GM12878 (cell line): ENCODE results near the gene MAN1B1. TPM values are rescaled to one million over a fixed set of nuclear protein-coding genes. Genes with fewer than 3 reads are reported as not detected.

Experiments
- ATAC-seq: fragments of 200-7000 bp; cut with Tn5 transposase; 3 replicates; pipeline ENCODE4 v1.9.1; 2020; ENCODE audit warnings: mild to moderate bottlenecking, moderate library complexity
- BruUV-seq: library from RNA; stranded (reverse); fragments of 400-500 nt; replicated peaks from 2 replicates; lab custom pipeline; 2021; lab: Mats Ljungman, UMichigan
- CTCF ChIA-PET: fragments of 300-600 bp; sonication (Branson Sonifier 250); formaldehyde crosslinking; extraction: SDS; loops from one replicate; lab custom pipeline; 2021; ENCODE audit warnings: inconsistent platforms; lab: Yijun Ruan, JAX
- POLR2A ChIA-PET: fragments of 350-600 bp; formaldehyde crosslinking; extraction: SDS; loops from one replicate; lab custom pipeline; 2021; ENCODE audit warnings: inconsistent platforms; lab: Charles Lee
- RAD21 ChIA-PET: fragments of 300-600 bp; sonication (Branson Sonifier 250); formaldehyde crosslinking; loops from one replicate; lab custom pipeline; 2023; ENCODE audit warnings: antibody characterized with exemption; ENCODE audit not compliant: unreplicated experiment; lab: Charles Lee
- SMC1A ChIA-PET: fragments of 300-600 bp; sonication (Branson Sonifier 250); formaldehyde crosslinking; loops from one replicate; lab custom pipeline; 2023; ENCODE audit not compliant: unreplicated experiment, uncharacterized antibody; lab: Charles Lee
- DNase-seq: peaks from one replicate; pipeline ENCODE4 v3.0.0-alpha.2; 2011; ENCODE audit warnings: low read depth, low spot score
- FAIRE-seq: peaks from 3 replicates; lab custom pipeline; 2011; peaks lifted over from hg19 to GRCh38; lab: Jason Lieb, UNC
- H2AFZ ChIP-seq: 2 replicates; pipeline ENCODE4 v1.6.0; 2011; ENCODE audit warnings: low read depth, low read length, control low read depth; ENCODE audit not compliant: control insufficient read depth
- H3K27ac ChIP-seq: 2 replicates; pipeline ENCODE4 v1.5.1; 2011; ENCODE audit warnings: control low read depth; ENCODE audit not compliant: control insufficient read depth, insufficient read depth
- H3K27me3 ChIP-seq, 2 experiments: replicated peaks in 1 of 2; 2 replicates each; pipeline versions ENCODE4 v1.6.0 to v1.6.1; 2011; ENCODE audit warnings: low read length in 1 of 2; ENCODE audit not compliant: control insufficient read depth in 2 of 2, insufficient read depth in 2 of 2
- H3K36me3 ChIP-seq, 2 experiments: 2 replicates each; pipeline ENCODE4 v1.5.1; 2011; ENCODE audit warnings: low read length in 1 of 2; ENCODE audit not compliant: control insufficient read depth in 2 of 2, insufficient read depth in 2 of 2
- H3K4me1 ChIP-seq: 2 replicates; pipeline ENCODE4 v1.6.1; 2011; ENCODE audit warnings: mild to moderate bottlenecking, low read length, moderate library complexity, mixed read lengths; ENCODE audit not compliant: control insufficient read depth, insufficient read depth
- H3K4me2 ChIP-seq: 2 replicates; pipeline ENCODE4 v1.6.0; 2011; ENCODE audit warnings: control low read depth; ENCODE audit not compliant: control insufficient read depth, insufficient read depth
- H3K4me3 ChIP-seq: fragments of 200-600 bp; sonication (generic); 2 replicates; pipeline ENCODE4 v1.5.1; 2016
- H3K79me2 ChIP-seq: 2 replicates; pipeline ENCODE4 v1.6.0; 2011; ENCODE audit warnings: low read length; ENCODE audit not compliant: control insufficient read depth, insufficient read depth
- H3K9ac ChIP-seq: 2 replicates; pipeline ENCODE4 v1.8.0; 2011; ENCODE audit warnings: low read length, control low read depth, mixed read lengths; ENCODE audit not compliant: control insufficient read depth, insufficient read depth
- H3K9me3 ChIP-seq: replicated peaks from 3 replicates; pipeline ENCODE4 v1.5.1; 2011; ENCODE audit warnings: mild to moderate bottlenecking, low read length; ENCODE audit not compliant: control insufficient read depth, insufficient read depth
- H4K20me1 ChIP-seq: 2 replicates; pipeline ENCODE4 v1.6.0; 2011; ENCODE audit not compliant: control insufficient read depth, insufficient read depth
- BACH1 ChIP-seq: fragments of 450-650 bp; IDR thresholded peaks from 2 replicates; pipeline ENCODE4 v1.6.1; 2017; ENCODE audit warnings: mild to moderate bottlenecking, borderline replicate concordance
- BMI1 ChIP-seq: fragments of 450-650 bp; IDR thresholded peaks from 2 replicates; pipeline ENCODE4 v1.6.1; 2016; ENCODE audit warnings: mild to moderate bottlenecking, moderate library complexity, borderline replicate concordance
- CHD2 ChIP-seq: IDR thresholded peaks from 2 replicates; pipeline ENCODE4 v1.6.1; 2011; ENCODE audit warnings: low read depth, low read length, improper control_type of control experiment, borderline replicate concordance
- EP300 ChIP-seq, 2 experiments: fragments of 150-350 bp in 1 of 2; IDR thresholded peaks; 2 replicates each; pipeline ENCODE4 v1.6.1; 2011 to 2012; ENCODE audit warnings: low read depth in 2 of 2, low read length in 2 of 2, borderline replicate concordance in 1 of 2, improper control_type of control experiment in 1 of 2, inconsistent platforms in 1 of 2; ENCODE audit not compliant: control insufficient read depth in 1 of 2
- ETV6 ChIP-seq, 2 experiments: fragments of 450-650 bp in 1 of 2; IDR thresholded peaks in 1 of 2; conservative IDR thresholded peaks in 1 of 2; 2 replicates each; pipeline ENCODE4 v1.6.1; 2014; ENCODE audit warnings: antibody characterized with exemption in 1 of 2, borderline replicate concordance in 1 of 2, low read depth in 1 of 2, mild to moderate bottlenecking in 1 of 2, moderate library complexity in 1 of 2
- FOXK2 ChIP-seq: fragments of 450-650 bp; IDR thresholded peaks from 2 replicates; pipeline ENCODE4 v1.6.1; 2017; ENCODE audit warnings: mild to moderate bottlenecking, moderate library complexity
- FOXM1 ChIP-seq: IDR thresholded peaks from 2 replicates; pipeline ENCODE4 v1.6.1; 2012; ENCODE audit warnings: low read depth, mild to moderate bottlenecking, inconsistent platforms, low read length, moderate library complexity
- GATAD2B ChIP-seq: fragments of 450-650 bp; conservative IDR thresholded peaks from 2 replicates; pipeline ENCODE4 v1.6.1; 2017; ENCODE audit warnings: low read depth, mild to moderate bottlenecking, moderate library complexity
- IKZF2 ChIP-seq, 2 experiments: fragments of 450-650 bp; IDR thresholded peaks; 2 replicates each; pipeline ENCODE4 v1.6.1; 2017; ENCODE audit warnings: mild to moderate bottlenecking in 2 of 2, moderate library complexity in 2 of 2
- JUND ChIP-seq: IDR thresholded peaks from 2 replicates; pipeline ENCODE4 v1.6.1; 2012; ENCODE audit warnings: low read depth, mild to moderate bottlenecking, low read length, improper control_type of control experiment, moderate library complexity
- MYB ChIP-seq: fragments of 150-350 bp; IDR thresholded peaks from 2 replicates; pipeline ENCODE4 v1.6.1; 2014; ENCODE audit warnings: mild to moderate bottlenecking, low read depth, low read length, borderline replicate concordance
- PAX5 ChIP-seq: IDR thresholded peaks from 2 replicates; pipeline ENCODE4 v1.6.1; 2011; ENCODE audit warnings: low read depth, low read length, borderline replicate concordance
- PAX8 ChIP-seq: fragments of 450-650 bp; IDR thresholded peaks from 2 replicates; pipeline ENCODE4 v1.6.1; 2017; ENCODE audit warnings: mild to moderate bottlenecking, moderate library complexity
- POLR2A ChIP-seq: IDR thresholded peaks from 2 replicates; pipeline ENCODE4 v1.6.1; 2011; ENCODE audit warnings: low read depth, mild to moderate bottlenecking, low read length
- POU2F2 ChIP-seq: IDR thresholded peaks from 3 replicates; pipeline ENCODE4 v1.6.1; 2011; ENCODE audit warnings: low read depth, mild to moderate bottlenecking, low read length, borderline replicate concordance
- RCOR1 ChIP-seq: conservative IDR thresholded peaks from 2 replicates; pipeline ENCODE4 v1.6.1; 2012; ENCODE audit warnings: low read depth, low read length, improper control_type of control experiment
- ZNF24 ChIP-seq: fragments of 450-650 bp; IDR thresholded peaks from 2 replicates; pipeline ENCODE4 v1.6.1; 2017; ENCODE audit warnings: antibody characterized with exemption, mild to moderate bottlenecking
- WGBS: methylation state at CpG from one replicate; pipeline ENCODE4 v1.1.6; 2016; ENCODE audit warnings: low lambda C conversion rate; ENCODE audit not compliant: insufficient replicate concordance, insufficient coverage; ENCODE audit errors: missing lambda C conversion rate; 5-methylcytosine and 5-hydroxymethylcytosine counted together
- in situ Hi-C: fragments of 300-500 bp; cut with MboI; formaldehyde crosslinking; loops from 9 replicates; pipeline ENCODE4 v1.14.3; 2018; ENCODE audit warnings: mixed read lengths
- intact Hi-C: fragments of 100-400 bp; cut with micrococcal nuclease; formaldehyde crosslinking; loops from one replicate; pipeline ENCODE4 v1.14.2; 2022; ENCODE audit not compliant: unreplicated experiment
- polyA plus RNA-seq, 11 experiments: library from polyadenylated mRNA; depleted of rRNA in 4 of 11; unstranded in 6 of 11; stranded (reverse) in 5 of 11; fragments of >200 nt; fragmentation: Nextera tagmentation in 4 of 11; fragmentation: Illumina TruSeq in 1 of 11; extraction: Ambion mirVana in 4 of 11; extraction: Trizol in 1 of 11; gene quantifications; 1 replicate in 1 of 11; 2 replicates in 10 of 11; pipeline versions ENCODE4 v1.2.1 to v1.2.3, GENCODE V29; 2011 to 2016; ENCODE audit warnings: inconsistent platforms in 2 of 11, missing spikeins in 2 of 11, low read depth in 1 of 11
- total RNA-seq, 4 experiments: library from RNA; depleted of rRNA in 3 of 4; stranded (reverse); fragments of >200 nt in 3 of 4; fragmentation: Illumina TruSeq in 1 of 4; extraction: Trizol in 1 of 4; gene quantifications; 2 replicates each; pipeline versions ENCODE4 v1.2.1 to v1.2.3, GENCODE V29; 2013 to 2021
- TF ChIP-seq, protein P1 (sequence below): fragments of 450-650 bp; IDR thresholded peaks from 2 replicates; pipeline ENCODE4 v1.6.1; 2016; ENCODE audit warnings: mild to moderate bottlenecking
- TF ChIP-seq, protein P2 (sequence below): fragments of 450-650 bp; IDR thresholded peaks from 2 replicates; pipeline ENCODE4 v1.6.1; 2017; ENCODE audit warnings: mild to moderate bottlenecking, low read depth, inconsistent platforms; ENCODE audit not compliant: poor library complexity, severe bottlenecking

MAN1B1 gene
- total and polyA plus RNA-seq, 10 of the 15 experiments (the other 5 are each of a cell fraction or from before 2014, with no cell fraction given), result 0.71 to 34.1 (median 22.7) TPM

DNA sequence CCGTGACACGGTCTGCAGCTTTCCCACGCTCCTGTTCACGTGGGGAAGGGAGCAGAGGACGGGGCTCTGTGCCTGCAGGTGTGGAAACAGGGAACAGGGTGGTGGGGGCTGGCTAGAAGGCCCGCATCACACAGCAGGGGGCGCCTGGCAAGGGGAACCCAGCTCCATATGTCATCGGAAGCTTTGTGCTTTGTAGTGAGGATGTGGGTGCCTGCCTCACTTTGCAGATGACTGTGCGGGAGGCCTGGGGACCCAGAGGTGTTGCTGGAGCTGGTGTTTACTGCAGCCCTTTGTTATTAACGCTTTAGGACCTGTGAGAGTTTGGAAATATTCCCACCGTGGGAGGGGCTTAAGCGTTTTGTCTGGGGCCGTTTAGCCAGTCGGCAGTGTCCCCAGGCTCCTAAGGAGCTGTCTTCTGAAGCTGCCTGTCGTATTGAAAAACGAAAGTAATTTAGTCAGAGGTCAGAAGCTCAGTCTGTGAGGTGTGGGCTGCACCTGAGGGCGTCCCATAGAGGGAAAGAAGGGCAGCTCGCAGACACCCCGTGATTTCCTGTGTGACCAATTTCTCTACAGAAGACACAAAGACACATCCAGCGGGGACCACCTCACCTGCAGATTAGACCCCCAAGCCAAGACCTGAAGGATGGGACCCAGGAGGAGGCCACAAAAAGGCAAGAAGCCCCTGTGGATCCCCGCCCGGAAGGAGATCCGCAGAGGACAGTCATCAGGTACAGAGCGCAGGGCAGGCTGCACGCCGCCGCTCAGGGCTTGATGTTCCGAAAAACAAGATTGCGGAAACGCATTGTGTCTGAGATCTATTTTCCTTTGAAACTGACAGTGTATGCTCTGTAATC, 9.1 kb downstream of the MAN1B1 start:
- H3K27me3 ChIP-seq, result no peaks in the 10 kb centered on the region
- ATAC-seq (peak; percentile 99), FAIRE-seq (peak; percentile 97), DNase-seq (peak; percentile 61)
- peak overlapping the region; percentile 64 for H2AFZ ChIP-seq
- H3K9me3 ChIP-seq, result no peaks in the 10 kb centered on the region; the same call in 2 of the 3 replicates
- peak overlapping the region; percentile 5; the same call in 1 of the 2 replicates for H3K9ac ChIP-seq
- in situ Hi-C loops (no loop called here), intact Hi-C loops (no loop called here)
- peak overlapping the region; percentile 61 for H3K4me2 ChIP-seq
- H3K36me3 ChIP-seq, result peaks cover 8 to 23% of the 10 kb centered on the region in 2 experiments; a peak in 3 of 4 replicates
- SMC1A ChIA-PET, result interaction anchor here (0.7 to 1.9 kb wide), 15 partner anchors 9 to 129 kb away, joined by 3 to 14 read pairs (median 4); partner anchors contain the start of genes ANAPC2, CYSRT1, MAN1B1 and SAPCD2
- CTCF ChIA-PET, result interaction anchor here (0.6 to 1.7 kb wide), 23 partner anchors 8 to 310 kb away, joined by 3 to 41 read pairs (median 5); partner anchors contain the start of genes DPP7, MAN1B1, RNF224 and SAPCD2
- no peaks in the 10 kb centered on the region for H4K20me1 ChIP-seq
- H3K27ac ChIP-seq, result peak overlapping the region; percentile 61
- no TSS peak for BruUV-seq
- POLR2A ChIA-PET, result interaction anchor here (0.5 to 2.8 kb wide), 21 partner anchors 8 to 145 kb away, joined by 3 to 38 read pairs (median 4); partner anchors contain the start of genes MAN1B1, RNF208, RNF224 and SAPCD2
- peaks cover 11% of the 10 kb centered on the region for H3K4me1 ChIP-seq
- RAD21 ChIA-PET, result interaction anchor here (0.6 to 2.0 kb wide), 23 partner anchors 8 to 141 kb away, joined by 3 to 32 read pairs (median 5); partner anchors contain the start of genes ANAPC2, DPP7, MAN1B1 and RNF224
- H3K4me3 ChIP-seq, result peak overlapping the region; percentile 49; the same call in 1 of the 2 replicates
- no peaks in the 10 kb centered on the region for H3K79me2 ChIP-seq
- WGBS, result 30% methylated on average over 30 of the region's 30 CpGs
- TF ChIP-seq EP300 (IDR thresholded peaks at IDR 0.05; ENCODE audit: borderline replicate concordance in 1 of 2, control insufficient read depth in 1 of 2, low read depth in 2 of 2, low read length in 2 of 2) (peak in 1 of 2 experiments; percentile 52; a peak in 2 of 4 replicates), BMI1 (no peak), ETV6 (conservative IDR thresholded peaks at IDR 0.05 in 1 of 2, IDR thresholded peaks at IDR 0.05 in 1 of 2; ENCODE audit: borderline replicate concordance in 1 of 2, low read depth in 1 of 2) (no peak), CHD2 (0 out of 2 replicates have a peak, but pooled peaks have one; percentile 53), RCOR1 (0 out of 2 replicates have a peak, but pooled peaks have one; percentile 77), IKZF2 (IDR thresholded peaks at IDR 0.05) (peak; percentile 71), FOXM1 (peak; percentile 51; the same call in 1 of the 2 replicates), FOXK2 (no peak; the same call in 1 of the 2 replicates), POU2F2 (peak; percentile 41; the same call in 1 of the 3 replicates), MYB (no peak), POLR2A (peak; percentile 48; the same call in 1 of the 2 replicates), ZNF24 (no peak), GATAD2B (peak; percentile 47; the same call in 1 of the 2 replicates), PAX5 (peak; percentile 71; the same call in 1 of the 2 replicates), BACH1 (peak; percentile 24; the same call in 1 of the 2 replicates), PAX8 (no peak), JUND (peak; percentile 50; the same call in 1 of the 2 replicates)
- TF ChIP-seq, protein P1, sequence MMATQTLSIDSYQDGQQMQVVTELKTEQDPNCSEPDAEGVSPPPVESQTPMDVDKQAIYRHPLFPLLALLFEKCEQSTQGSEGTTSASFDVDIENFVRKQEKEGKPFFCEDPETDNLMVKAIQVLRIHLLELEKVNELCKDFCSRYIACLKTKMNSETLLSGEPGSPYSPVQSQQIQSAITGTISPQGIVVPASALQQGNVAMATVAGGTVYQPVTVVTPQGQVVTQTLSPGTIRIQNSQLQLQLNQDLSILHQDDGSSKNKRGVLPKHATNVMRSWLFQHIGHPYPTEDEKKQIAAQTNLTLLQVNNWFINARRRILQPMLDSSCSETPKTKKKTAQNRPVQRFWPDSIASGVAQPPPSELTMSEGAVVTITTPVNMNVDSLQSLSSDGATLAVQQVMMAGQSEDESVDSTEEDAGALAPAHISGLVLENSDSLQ, result peak; percentile 24; the same call in 1 of the 2 replicates
- TF ChIP-seq, protein P2, sequence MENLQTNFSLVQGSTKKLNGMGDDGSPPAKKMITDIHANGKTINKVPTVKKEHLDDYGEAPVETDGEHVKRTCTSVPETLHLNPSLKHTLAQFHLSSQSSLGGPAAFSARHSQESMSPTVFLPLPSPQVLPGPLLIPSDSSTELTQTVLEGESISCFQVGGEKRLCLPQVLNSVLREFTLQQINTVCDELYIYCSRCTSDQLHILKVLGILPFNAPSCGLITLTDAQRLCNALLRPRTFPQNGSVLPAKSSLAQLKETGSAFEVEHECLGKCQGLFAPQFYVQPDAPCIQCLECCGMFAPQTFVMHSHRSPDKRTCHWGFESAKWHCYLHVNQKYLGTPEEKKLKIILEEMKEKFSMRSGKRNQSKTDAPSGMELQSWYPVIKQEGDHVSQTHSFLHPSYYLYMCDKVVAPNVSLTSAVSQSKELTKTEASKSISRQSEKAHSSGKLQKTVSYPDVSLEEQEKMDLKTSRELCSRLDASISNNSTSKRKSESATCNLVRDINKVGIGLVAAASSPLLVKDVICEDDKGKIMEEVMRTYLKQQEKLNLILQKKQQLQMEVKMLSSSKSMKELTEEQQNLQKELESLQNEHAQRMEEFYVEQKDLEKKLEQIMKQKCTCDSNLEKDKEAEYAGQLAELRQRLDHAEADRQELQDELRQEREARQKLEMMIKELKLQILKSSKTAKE, result peak; percentile 70
